ENCODE data around the gene OR2M5. TPM values are rescaled to one million over a fixed set of nuclear protein-coding genes. Genes with fewer than 3 reads are reported as not detected.

Gene OR2M5
- polyA plus RNA-seq, 1 donor (not counting 4 experiments of a cell fraction or from before 2014, with no cell fraction given): not detected

GRCh38 chr1:248143311-248143710 lies 1.6 kb upstream of the OR2M5 start:
- no peaks in the 10 kb centered on the region for H3K9me1 ChIP-seq (ENCODE audit: control insufficient read depth, extremely low read depth, insufficient read depth, low read length)
- H3K9ac ChIP-seq (ENCODE audit: control insufficient read depth, extremely low read depth, insufficient read depth, low read length): no peak overlapping the region
- no peak overlapping the region for H3K4me3 ChIP-seq (ENCODE audit: control insufficient read depth in 2 of 3, extremely low read depth in 1 of 3, insufficient read depth in 2 of 3, low read depth in 1 of 3, low read length in 3 of 3)
- H3K27ac ChIP-seq (ENCODE audit: control insufficient read depth, insufficient read depth, low read length): no peak overlapping the region
- no peak overlapping the region for H2AFZ ChIP-seq (ENCODE audit: control insufficient read depth, low read length)
- no peaks in the 10 kb centered on the region for H3K27me3 ChIP-seq (ENCODE audit: control insufficient read depth, extremely low read depth, insufficient read depth, low read length)
- TF ChIP-seq EZH2 (IDR thresholded peaks at IDR 0.05; ENCODE audit: low read length) (no peak), CTCF (optimal IDR thresholded peaks at IDR 0.05 in 1 of 3, IDR thresholded peaks at IDR 0.05 in 1 of 3, conservative IDR thresholded peaks at IDR 0.05 in 1 of 3; ENCODE audit: extremely low read depth in 1 of 3, insufficient read depth in 2 of 3, low read length in 3 of 3) (no peak)
- dilution Hi-C loops (cut with MboI; ENCODE audit: extremely low pct_ligation_motif_present, low sequenced_read_pairs): no loop called here
- FAIRE-seq: no peak
- no peaks in the 10 kb centered on the region for H4K20me1 ChIP-seq (ENCODE audit: control insufficient read depth, extremely low read depth, insufficient read depth, low read length)
- H3K4me2 ChIP-seq (ENCODE audit: control insufficient read depth, extremely low read depth, insufficient read depth, low read depth, low read length): no peak overlapping the region
- H3K79me2 ChIP-seq (ENCODE audit: control insufficient read depth, insufficient read depth, low read length): no peaks in the 10 kb centered on the region
- DNase-seq (ENCODE audit: low read depth, low spot score): no peak
- H3K4me1 ChIP-seq (ENCODE audit: control insufficient read depth, extremely low read depth, insufficient read depth, low read length): no peaks in the 10 kb centered on the region
- H3K36me3 ChIP-seq (ENCODE audit: control insufficient read depth in 2 of 2, extremely low read depth in 1 of 2, insufficient read depth in 2 of 2, low read length in 2 of 2): no peaks in the 10 kb centered on the region
- no peaks in the 10 kb centered on the region for H3K9me3 ChIP-seq (ENCODE audit: control insufficient read depth, low read depth, low read length)

GRCh38 chr1:248152056-248152827 lies 7.3 kb downstream of the OR2M5 start:
- dilution Hi-C loops (cut with MboI; ENCODE audit: extremely low pct_ligation_motif_present, low sequenced_read_pairs): no loop called here
- H3K27ac ChIP-seq (ENCODE audit: control insufficient read depth, insufficient read depth, low read length): no peak overlapping the region
- H3K4me2 ChIP-seq (ENCODE audit: control insufficient read depth, extremely low read depth, insufficient read depth, low read depth, low read length): no peak overlapping the region
- H3K9ac ChIP-seq (ENCODE audit: control insufficient read depth, extremely low read depth, insufficient read depth, low read length): no peak overlapping the region
- DNase-seq (ENCODE audit: low read depth, low spot score) (no peak), FAIRE-seq (no peak)
- H3K9me1 ChIP-seq (ENCODE audit: control insufficient read depth, extremely low read depth, insufficient read depth, low read length): no peaks in the 10 kb centered on the region
- no peaks in the 10 kb centered on the region for H3K27me3 ChIP-seq (ENCODE audit: control insufficient read depth, extremely low read depth, insufficient read depth, low read length)
- no peaks in the 10 kb centered on the region for H4K20me1 ChIP-seq (ENCODE audit: control insufficient read depth, extremely low read depth, insufficient read depth, low read length)
- no peak overlapping the region for H2AFZ ChIP-seq (ENCODE audit: control insufficient read depth, low read length)
- no peaks in the 10 kb centered on the region for H3K79me2 ChIP-seq (ENCODE audit: control insufficient read depth, insufficient read depth, low read length)
- no peak overlapping the region for H3K4me3 ChIP-seq (ENCODE audit: control insufficient read depth in 2 of 3, extremely low read depth in 1 of 3, insufficient read depth in 2 of 3, low read depth in 1 of 3, low read length in 3 of 3)
- no peaks in the 10 kb centered on the region for H3K36me3 ChIP-seq (ENCODE audit: control insufficient read depth in 2 of 2, extremely low read depth in 1 of 2, insufficient read depth in 2 of 2, low read length in 2 of 2)
- peaks cover 2% of the 10 kb centered on the region for H3K9me3 ChIP-seq (ENCODE audit: control insufficient read depth, low read depth, low read length)
- no peaks in the 10 kb centered on the region for H3K4me1 ChIP-seq (ENCODE audit: control insufficient read depth, extremely low read depth, insufficient read depth, low read length)
- TF ChIP-seq EZH2 (IDR thresholded peaks at IDR 0.05; ENCODE audit: low read length) (no peak), CTCF (optimal IDR thresholded peaks at IDR 0.05 in 1 of 3, IDR thresholded peaks at IDR 0.05 in 1 of 3, conservative IDR thresholded peaks at IDR 0.05 in 1 of 3; ENCODE audit: extremely low read depth in 1 of 3, insufficient read depth in 2 of 3, low read length in 3 of 3) (no peak)
